Measurements from ENCODE around the gene KRT84. TPM values are rescaled to one million over a fixed set of nuclear protein-coding genes. Genes with fewer than 3 reads are reported as not detected.
"Not testable (repeated sequence)": the region's sequence is repeated elsewhere in the genome, so short reads cannot be mapped to it uniquely, and the experiment has no call there.

KRT84 gene
- total RNA-seq, 2 experiments from 2014 or later, result not detected

DNA sequence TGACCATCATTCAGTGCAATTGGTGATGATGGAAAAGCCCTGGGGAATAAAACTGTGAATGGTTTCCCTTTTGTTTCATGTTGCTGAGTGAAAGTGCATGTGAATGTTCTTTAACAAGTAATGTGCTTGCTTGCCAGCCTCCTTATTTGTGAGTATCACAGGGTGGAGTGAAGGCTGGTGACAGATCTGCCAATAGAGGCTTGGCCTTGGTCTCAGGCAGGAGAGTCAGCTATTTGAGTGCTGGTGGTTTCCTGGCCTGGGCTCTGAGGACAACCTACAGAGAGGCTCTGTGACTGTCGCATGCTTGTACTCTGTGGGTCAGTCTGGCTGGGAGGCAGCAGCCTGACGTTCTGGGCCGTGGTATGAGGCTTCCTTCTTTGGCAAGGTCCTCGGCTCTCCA lies 38.9 kb downstream of the KRT84 start:
- CTCF ChIA-PET (ENCODE audit: unreplicated experiment), result no interaction called here
- Histone ChIP-seq H4K20me1 (ENCODE audit: insufficient read depth, low read length) (no peaks in the 10 kb centered on the region), H3K4me2 (ENCODE audit: low read length) (no peak overlapping the region), H3K4me3 (ENCODE audit: low read depth, low read length, poor library complexity, severe bottlenecking) (no peak overlapping the region), H2AFZ (ENCODE audit: low read length) (no peak overlapping the region), H3K79me2 (ENCODE audit: insufficient read depth, low read depth, low read length) (no peaks in the 10 kb centered on the region), H3K9me2 (ENCODE audit: insufficient read depth, low read length) (no peaks in the 10 kb centered on the region), H3K4me1 (ENCODE audit: insufficient read depth, low read length, poor library complexity, severe bottlenecking) (no peaks in the 10 kb centered on the region), H3K9me3 (ENCODE audit: low read length) (no peaks in the 10 kb centered on the region), H3K36me3 (ENCODE audit: insufficient read depth, low read length) (no peaks in the 10 kb centered on the region), H3K27ac (ENCODE audit: low read depth, low read length, poor library complexity, severe bottlenecking) (no peak overlapping the region)
- POLR2A ChIA-PET, result no interaction called here
- no TSS peak for BruUV-seq (replicated peaks)
- intact Hi-C loops (cut with micrococcal nuclease; ENCODE audit: unreplicated experiment), result no loop called here
- TF ChIP-seq, protein P1, sequence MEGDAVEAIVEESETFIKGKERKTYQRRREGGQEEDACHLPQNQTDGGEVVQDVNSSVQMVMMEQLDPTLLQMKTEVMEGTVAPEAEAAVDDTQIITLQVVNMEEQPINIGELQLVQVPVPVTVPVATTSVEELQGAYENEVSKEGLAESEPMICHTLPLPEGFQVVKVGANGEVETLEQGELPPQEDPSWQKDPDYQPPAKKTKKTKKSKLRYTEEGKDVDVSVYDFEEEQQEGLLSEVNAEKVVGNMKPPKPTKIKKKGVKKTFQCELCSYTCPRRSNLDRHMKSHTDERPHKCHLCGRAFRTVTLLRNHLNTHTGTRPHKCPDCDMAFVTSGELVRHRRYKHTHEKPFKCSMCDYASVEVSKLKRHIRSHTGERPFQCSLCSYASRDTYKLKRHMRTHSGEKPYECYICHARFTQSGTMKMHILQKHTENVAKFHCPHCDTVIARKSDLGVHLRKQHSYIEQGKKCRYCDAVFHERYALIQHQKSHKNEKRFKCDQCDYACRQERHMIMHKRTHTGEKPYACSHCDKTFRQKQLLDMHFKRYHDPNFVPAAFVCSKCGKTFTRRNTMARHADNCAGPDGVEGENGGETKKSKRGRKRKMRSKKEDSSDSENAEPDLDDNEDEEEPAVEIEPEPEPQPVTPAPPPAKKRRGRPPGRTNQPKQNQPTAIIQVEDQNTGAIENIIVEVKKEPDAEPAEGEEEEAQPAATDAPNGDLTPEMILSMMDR (conservative IDR thresholded peaks at IDR 0.05; ENCODE audit: low read length), result no peak
- no peak for TF ChIP-seq EZH2phosphoT487 (IDR thresholded peaks at IDR 0.05; ENCODE audit: borderline replicate concordance, low read depth, low read length)
- no peak for DNase-seq (ENCODE audit: low spot score)

DNA sequence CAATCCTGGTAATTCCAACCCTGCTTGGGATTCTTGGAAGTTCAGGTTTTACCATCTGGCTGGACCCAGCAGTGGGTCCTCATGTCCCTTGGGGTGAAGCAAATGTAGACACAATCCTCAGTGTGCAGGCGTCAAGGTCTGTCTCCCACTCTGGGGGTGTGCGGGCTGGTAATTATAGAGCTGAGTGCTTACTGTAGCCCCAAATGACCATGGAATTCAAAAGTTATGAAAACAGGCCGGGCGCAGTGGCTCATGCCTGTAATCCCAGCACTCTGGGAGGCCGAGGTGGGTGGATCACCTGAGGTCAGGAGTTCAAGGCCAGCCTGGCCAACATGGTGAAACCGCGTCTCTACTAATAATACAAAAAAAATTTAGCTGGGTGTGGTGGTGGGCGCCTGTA lies 40.4 kb downstream of the KRT84 start:
- DNase-seq (ENCODE audit: low spot score); H2AFZ ChIP-seq (ENCODE audit: low read length); BruUV-seq (replicated peaks); H3K4me2 ChIP-seq (ENCODE audit: low read length); H4K20me1 ChIP-seq (ENCODE audit: insufficient read depth, low read length); H3K79me2 ChIP-seq (ENCODE audit: insufficient read depth, low read depth, low read length); intact Hi-C loops (cut with micrococcal nuclease; ENCODE audit: unreplicated experiment); H3K9me2 ChIP-seq (ENCODE audit: insufficient read depth, low read length); H3K4me3 ChIP-seq (ENCODE audit: low read depth, low read length, poor library complexity, severe bottlenecking); POLR2A ChIA-PET; CTCF ChIA-PET (ENCODE audit: unreplicated experiment); H3K9me3 ChIP-seq (ENCODE audit: low read length); H3K36me3 ChIP-seq (ENCODE audit: insufficient read depth, low read length); H3K27ac ChIP-seq (ENCODE audit: low read depth, low read length, poor library complexity, severe bottlenecking); H3K4me1 ChIP-seq (ENCODE audit: insufficient read depth, low read length, poor library complexity, severe bottlenecking): not testable (repeated sequence)

DNA sequence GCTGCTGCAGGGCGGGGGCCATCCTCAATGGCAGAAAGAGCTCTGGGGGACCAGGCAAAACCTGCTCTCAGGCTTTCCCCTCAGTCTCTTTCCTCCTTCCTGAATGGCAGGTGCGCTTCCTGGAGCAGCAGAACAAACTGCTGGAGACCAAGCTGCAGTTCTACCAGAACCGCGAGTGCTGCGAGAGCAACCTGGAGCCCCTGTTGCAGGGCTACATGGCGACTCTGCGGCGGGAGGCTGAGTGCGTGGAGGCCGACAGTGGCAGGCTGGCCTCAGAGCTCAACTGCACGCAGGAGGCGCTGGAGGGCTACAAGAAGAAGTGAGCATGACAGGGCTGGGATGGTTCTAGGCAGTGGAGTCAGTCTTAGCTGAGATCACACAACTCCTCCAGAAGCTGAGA lies 41.3 kb downstream of the KRT84 start:
- Histone ChIP-seq H3K4me1 (ENCODE audit: insufficient read depth, low read length, poor library complexity, severe bottlenecking) (no peaks in the 10 kb centered on the region), H3K4me3 (ENCODE audit: low read depth, low read length, poor library complexity, severe bottlenecking) (no peak overlapping the region), H3K9me2 (ENCODE audit: insufficient read depth, low read length) (no peaks in the 10 kb centered on the region), H2AFZ (ENCODE audit: low read length) (no peak overlapping the region), H3K79me2 (ENCODE audit: insufficient read depth, low read depth, low read length) (no peaks in the 10 kb centered on the region), H3K4me2 (ENCODE audit: low read length) (no peak overlapping the region), H4K20me1 (ENCODE audit: insufficient read depth, low read length) (no peaks in the 10 kb centered on the region), H3K36me3 (ENCODE audit: insufficient read depth, low read length) (no peaks in the 10 kb centered on the region), H3K27ac (ENCODE audit: low read depth, low read length, poor library complexity, severe bottlenecking) (no peak overlapping the region), H3K9me3 (ENCODE audit: low read length) (no peaks in the 10 kb centered on the region)
- no TSS peak for BruUV-seq (replicated peaks)
- intact Hi-C loops (cut with micrococcal nuclease; ENCODE audit: unreplicated experiment), result no loop called here
- ChIA-PET POLR2A (no interaction called here), CTCF (ENCODE audit: unreplicated experiment) (no interaction called here)
- no peak for TF ChIP-seq EZH2phosphoT487 (IDR thresholded peaks at IDR 0.05; ENCODE audit: borderline replicate concordance, low read depth, low read length)
- TF ChIP-seq, protein P1 (conservative IDR thresholded peaks at IDR 0.05; ENCODE audit: low read length), result no peak
- DNase-seq (ENCODE audit: low spot score), result no peak
